Naive thymus-derived CD4-positive, alpha-beta T cell (primary cell): Measurements from ENCODE around the gene OR8G5. TPM values are rescaled to one million over a fixed set of nuclear protein-coding genes. Genes with fewer than 3 reads are reported as not detected.

Source experiments
- ATAC-seq: fragments of 150-1000 bp; cut with Tn5 transposase; 2 replicates; pipeline ENCODE4 v1.10.0; 2021; ENCODE audit warnings: mild to moderate bottlenecking, moderate library complexity
- CTCF ChIA-PET: fragments of 350-600 bp; sonication (Branson Sonifier 250); formaldehyde crosslinking; loops from one replicate; lab custom pipeline; 2021; ENCODE audit warnings: antibody characterized with exemption; lab: Charles Lee
- POLR2A ChIA-PET: fragments of 350-600 bp; sonication (Branson Sonifier 250); formaldehyde crosslinking; loops from one replicate; lab custom pipeline; 2021; ENCODE audit warnings: antibody characterized with exemption, inconsistent platforms; lab: Charles Lee
- DNase-seq, 9 donors: peaks; one replicate each; pipeline versions ENCODE4 v3.0.0 to v3.0.0-alpha.2; 2020 to 2022; ENCODE audit warnings: mixed read lengths in 1 of 9
- H3K27ac ChIP-seq: one replicate; pipeline ENCODE4 v1.7.0; 2013; ENCODE audit warnings: mild to moderate bottlenecking, low read depth, low read length, moderate library complexity
- H3K27me3 ChIP-seq, 2 donors: one replicate each; pipeline ENCODE4 v1.7.0; 2013; ENCODE audit warnings: low read length in 2 of 2, mild to moderate bottlenecking in 2 of 2, moderate library complexity in 2 of 2; ENCODE audit not compliant: control insufficient read depth in 2 of 2, insufficient read depth in 2 of 2
- H3K36me3 ChIP-seq, 3 experiments: 1 replicate in 2 of 3; 2 replicates in 1 of 3; pipeline ENCODE4 v1.7.0; 2013; ENCODE audit warnings: low read length in 3 of 3, mild to moderate bottlenecking in 3 of 3, moderate library complexity in 1 of 3; ENCODE audit not compliant: insufficient read depth in 3 of 3, control insufficient read depth in 2 of 3
- H3K4me1 ChIP-seq, 2 donors: one replicate each; pipeline ENCODE4 v1.7.0; 2013; ENCODE audit warnings: low read length in 2 of 2, mild to moderate bottlenecking in 2 of 2, moderate library complexity in 1 of 2; ENCODE audit not compliant: control insufficient read depth in 2 of 2, insufficient read depth in 2 of 2
- H3K4me3 ChIP-seq: 2 replicates; pipeline ENCODE4 v1.7.0; 2013; ENCODE audit warnings: mild to moderate bottlenecking, low read length
- H3K9me3 ChIP-seq, 3 experiments: 1 replicate in 2 of 3; 2 replicates in 1 of 3; pipeline ENCODE4 v1.7.0; 2013; ENCODE audit warnings: low read length in 3 of 3; ENCODE audit not compliant: control insufficient read depth in 2 of 3
- H3K27ac Mint-ChIP-seq, 9 donors: one replicate each; pipeline ENCODE4 v1.8.0; 2020 to 2022; ENCODE audit warnings: mixed read lengths in 9 of 9, mild to moderate bottlenecking in 8 of 9, moderate library complexity in 5 of 9, inconsistent platforms in 2 of 9
- H3K27me3 Mint-ChIP-seq, 5 donors: one replicate each; pipeline ENCODE4 v1.8.0; 2021 to 2022; ENCODE audit warnings: mixed read lengths in 5 of 5, mild to moderate bottlenecking in 1 of 5
- H3K36me3 Mint-ChIP-seq, 5 donors: one replicate each; pipeline ENCODE4 v1.8.0; 2020 to 2022; ENCODE audit warnings: mixed read lengths in 5 of 5, mild to moderate bottlenecking in 3 of 5, inconsistent platforms in 1 of 5
- H3K4me1 Mint-ChIP-seq, 7 donors: one replicate each; pipeline ENCODE4 v1.8.0; 2020 to 2022; ENCODE audit warnings: mixed read lengths in 7 of 7, mild to moderate bottlenecking in 3 of 7, inconsistent platforms in 1 of 7
- H3K4me3 Mint-ChIP-seq, 10 donors: one replicate each; pipeline ENCODE4 v1.8.0; 2020 to 2022; ENCODE audit warnings: mild to moderate bottlenecking in 10 of 10, mixed read lengths in 10 of 10, moderate library complexity in 6 of 10, inconsistent platforms in 2 of 10
- H3K9me3 Mint-ChIP-seq, 11 donors: one replicate each; pipeline ENCODE4 v1.8.0; 2020 to 2022; ENCODE audit warnings: mixed read lengths in 11 of 11, mild to moderate bottlenecking in 4 of 11, inconsistent platforms in 1 of 11, moderate library complexity in 1 of 11
- intact Hi-C, 2 donors: fragments of 100-400 bp; cut with micrococcal nuclease; formaldehyde crosslinking; loops; one replicate each; pipeline ENCODE4 v1.15.1; 2023
- polyA plus RNA-seq, 2 donors: library from polyadenylated mRNA; unstranded; fragments of 300-500 nt; fragmentation: Illumina TruSeq; gene quantifications; one replicate each; pipeline ENCODE4 v1.2.3, GENCODE V29; 2021
- total RNA-seq, 6 experiments: library from RNA in 5 of 6; stranded (reverse) in 5 of 6; gene quantifications; 1 replicate in 5 of 6; 2 replicates in 1 of 6; pipeline ENCODE4 v1.2.3 and lab custom pipeline; 2021 to 2026

The OR8G5 gene
- total and polyA plus RNA-seq, 7 experiments from 2014 or later = not detected

DNA sequence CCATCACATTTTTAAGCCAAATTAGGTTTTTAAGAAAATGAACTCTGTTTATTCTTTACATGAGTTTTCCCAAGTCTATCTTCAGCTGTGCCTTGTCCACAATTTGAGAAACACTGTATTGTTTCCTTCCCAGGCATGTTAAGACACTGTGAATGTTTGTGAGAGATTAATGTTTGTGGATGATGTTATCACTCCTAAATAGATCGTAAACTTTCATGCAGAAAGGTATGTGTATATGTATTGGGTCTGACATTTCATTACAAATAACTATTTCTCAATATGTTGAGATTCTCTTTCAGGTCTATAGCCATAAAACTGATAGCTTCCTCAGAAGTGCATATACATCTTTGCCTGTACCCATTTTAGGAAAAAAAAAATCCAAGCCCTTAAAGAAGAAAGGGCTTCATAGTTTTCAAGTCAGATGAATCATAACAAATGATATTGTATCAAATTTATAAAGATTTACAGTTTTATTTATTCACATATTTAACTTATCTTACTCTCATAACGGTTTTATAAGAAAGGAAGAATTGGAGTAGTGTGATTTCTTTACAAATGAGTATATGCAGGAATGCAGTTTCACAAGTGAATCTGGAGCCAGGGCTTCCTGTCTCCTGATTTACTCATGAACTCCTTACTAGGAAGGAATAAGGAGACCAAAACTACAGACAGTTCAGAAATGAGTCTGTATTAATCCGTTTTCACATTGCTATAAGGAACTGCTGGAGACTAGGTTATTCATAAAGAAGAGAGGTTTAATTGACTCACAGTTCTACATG is 46.4 kb downstream of the OR8G5 start:
- intact Hi-C loops = no loop called here
- H3K9me3 Mint-ChIP-seq = peaks cover 0 to 8% (median 0%) of the 10 kb centered on the region in 11 donors
- H3K4me3 ChIP-seq = no peak overlapping the region
- DNase-seq (no peak), ATAC-seq (no peak)
- H3K9me3 ChIP-seq = no peaks in the 10 kb centered on the region
- H3K27me3 ChIP-seq = no peaks in the 10 kb centered on the region
- H3K27ac Mint-ChIP-seq = no peak overlapping the region
- ChIA-PET POLR2A (no interaction called here), CTCF (no interaction called here)
- no peaks in the 10 kb centered on the region for H3K36me3 Mint-ChIP-seq
- H3K4me1 Mint-ChIP-seq = no peaks in the 10 kb centered on the region
- H3K27ac ChIP-seq = no peak overlapping the region
- no peaks in the 10 kb centered on the region for H3K36me3 ChIP-seq
- no peak overlapping the region for H3K4me3 Mint-ChIP-seq
- H3K27me3 Mint-ChIP-seq = peaks cover 0 to 20% (median 5%) of the 10 kb centered on the region in 5 donors
- H3K4me1 ChIP-seq = no peaks in the 10 kb centered on the region

DNA sequence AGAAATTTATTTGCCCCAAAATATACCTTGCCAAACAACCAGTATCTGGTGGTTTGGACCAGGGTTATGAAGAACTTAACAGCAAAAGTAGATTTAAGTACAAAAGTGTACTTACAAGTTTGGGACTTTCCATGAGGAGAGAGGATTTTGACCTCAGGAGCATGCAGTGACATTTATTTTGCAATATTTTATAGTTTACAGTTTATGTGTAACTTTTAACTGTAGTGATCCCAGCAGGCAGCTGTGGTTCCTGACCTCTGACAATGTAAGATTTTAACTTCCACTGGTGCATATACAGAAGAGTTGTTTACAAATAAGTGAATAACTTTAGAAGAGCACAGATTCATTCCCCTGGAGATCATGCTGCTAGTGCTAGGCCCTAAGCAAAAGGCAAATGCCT is 50.9 kb downstream of the OR8G5 start:
- H3K9me3 ChIP-seq = no peaks in the 10 kb centered on the region
- H3K27ac ChIP-seq = no peak overlapping the region
- DNase-seq = no peak
- H3K36me3 ChIP-seq = no peaks in the 10 kb centered on the region
- H3K4me3 Mint-ChIP-seq = no peak overlapping the region
- no peaks in the 10 kb centered on the region for H3K4me1 Mint-ChIP-seq
- no peaks in the 10 kb centered on the region for H3K9me3 Mint-ChIP-seq
- intact Hi-C loops = no loop called here
- POLR2A ChIA-PET = no interaction called here
- H3K27ac Mint-ChIP-seq = no peak overlapping the region
- no peak for ATAC-seq
- no peaks in the 10 kb centered on the region for H3K36me3 Mint-ChIP-seq
- H3K27me3 ChIP-seq = no peaks in the 10 kb centered on the region
- H3K27me3 Mint-ChIP-seq = peaks cover 0 to 27% (median 13%) of the 10 kb centered on the region in 5 donors
- no peak overlapping the region for H3K4me3 ChIP-seq
- CTCF ChIA-PET = no interaction called here
- no peaks in the 10 kb centered on the region for H3K4me1 ChIP-seq

DNA sequence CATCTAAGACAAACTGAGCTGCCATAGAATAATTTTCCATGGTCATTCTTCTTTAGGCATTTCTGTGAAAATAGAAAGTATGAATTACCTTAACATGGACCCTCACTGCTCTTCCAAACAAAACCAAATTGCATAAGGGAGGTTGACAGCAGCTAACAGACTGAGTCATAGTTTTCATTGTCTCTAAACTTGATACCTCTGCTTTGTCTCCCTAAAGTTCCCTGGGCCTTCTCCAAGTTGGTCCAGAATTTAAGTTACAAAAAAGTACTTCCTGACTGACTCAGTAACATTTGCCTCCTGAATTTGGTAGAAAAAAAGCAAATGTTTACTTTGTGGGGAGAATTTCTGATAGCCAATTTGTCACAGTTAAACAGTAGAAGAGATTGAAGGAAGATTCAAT is 54.5 kb downstream of the OR8G5 start:
- no peaks in the 10 kb centered on the region for H3K36me3 ChIP-seq
- intact Hi-C loops = no loop called here
- Mint-ChIP-seq H3K9me3 (no peaks in the 10 kb centered on the region), H3K27me3 (peaks cover 0 to 16% (median 14%) of the 10 kb centered on the region in 5 donors), H3K4me1 (no peaks in the 10 kb centered on the region), H3K4me3 (no peak overlapping the region), H3K27ac (no peak overlapping the region), H3K36me3 (no peaks in the 10 kb centered on the region)
- CTCF ChIA-PET = no interaction called here
- DNase-seq = no peak
- no peak overlapping the region for H3K27ac ChIP-seq
- H3K9me3 ChIP-seq = no peaks in the 10 kb centered on the region
- ATAC-seq = no peak
- H3K4me3 ChIP-seq = no peak overlapping the region
- POLR2A ChIA-PET = no interaction called here
- H3K27me3 ChIP-seq = no peaks in the 10 kb centered on the region
- H3K4me1 ChIP-seq = no peaks in the 10 kb centered on the region

DNA sequence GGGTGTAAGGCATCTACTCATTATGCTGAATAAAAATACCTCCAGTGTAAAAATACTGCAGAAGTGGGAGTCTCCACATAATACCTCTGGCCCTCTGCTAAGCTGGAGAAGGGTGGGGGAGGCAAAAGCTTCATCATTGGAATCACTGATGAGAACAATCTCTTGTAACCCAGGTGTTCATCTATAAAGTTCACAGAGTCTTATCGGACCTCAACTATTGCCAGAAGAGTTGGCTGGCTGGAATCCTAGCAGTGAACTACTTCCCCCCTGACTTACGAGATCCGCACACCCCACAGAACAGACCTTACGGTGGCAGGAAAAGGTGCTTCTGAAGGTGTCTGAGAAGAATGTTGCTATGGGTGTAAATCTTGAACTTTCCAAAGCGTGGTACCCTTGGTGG is 55.1 kb downstream of the OR8G5 start:
- Histone ChIP-seq H3K9me3 (no peaks in the 10 kb centered on the region), H3K4me3 (no peak overlapping the region), H3K36me3 (no peaks in the 10 kb centered on the region), H3K27me3 (no peaks in the 10 kb centered on the region), H3K27ac (no peak overlapping the region), H3K4me1 (no peaks in the 10 kb centered on the region)
- intact Hi-C loops = no loop called here
- POLR2A ChIA-PET = no interaction called here
- Mint-ChIP-seq H3K36me3 (no peaks in the 10 kb centered on the region), H3K27me3 (peaks cover 0 to 16% (median 14%) of the 10 kb centered on the region in 5 donors), H3K9me3 (no peaks in the 10 kb centered on the region), H3K4me3 (no peak overlapping the region), H3K27ac (no peak overlapping the region), H3K4me1 (no peaks in the 10 kb centered on the region)
- CTCF ChIA-PET = no interaction called here
- ATAC-seq (no peak), DNase-seq (no peak)

DNA sequence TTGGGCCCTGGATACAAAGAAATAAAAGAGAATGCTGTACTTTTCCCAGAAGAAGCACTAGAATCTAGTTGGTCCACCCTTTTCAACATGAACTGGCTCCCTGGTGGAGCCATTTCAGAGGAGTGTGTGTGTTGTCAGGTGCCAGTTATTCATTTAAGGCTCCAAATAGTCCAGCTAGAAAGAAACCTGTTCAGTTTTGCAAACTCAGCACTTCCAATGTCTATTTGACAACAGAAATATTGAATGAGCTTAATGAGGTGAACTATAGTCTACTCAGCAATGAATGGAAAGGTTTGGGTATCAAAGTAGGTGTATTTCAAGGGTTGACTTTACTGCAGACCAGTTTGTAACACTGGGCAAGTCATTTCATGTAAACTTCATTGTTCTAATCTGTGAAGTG is 55.5 kb downstream of the OR8G5 start:
- Histone ChIP-seq H3K4me3 (no peak overlapping the region), H3K27ac (no peak overlapping the region), H3K4me1 (no peaks in the 10 kb centered on the region), H3K27me3 (no peaks in the 10 kb centered on the region), H3K36me3 (no peaks in the 10 kb centered on the region), H3K9me3 (no peaks in the 10 kb centered on the region)
- no peaks in the 10 kb centered on the region for H3K9me3 Mint-ChIP-seq
- POLR2A ChIA-PET = no interaction called here
- CTCF ChIA-PET = no interaction called here
- H3K27ac Mint-ChIP-seq = no peak overlapping the region
- H3K4me1 Mint-ChIP-seq = no peaks in the 10 kb centered on the region
- no peaks in the 10 kb centered on the region for H3K36me3 Mint-ChIP-seq
- ATAC-seq = no peak
- intact Hi-C loops = no loop called here
- H3K4me3 Mint-ChIP-seq = no peak overlapping the region
- DNase-seq = no peak
- H3K27me3 Mint-ChIP-seq = peaks cover 0 to 13% (median 11%) of the 10 kb centered on the region in 5 donors

DNA sequence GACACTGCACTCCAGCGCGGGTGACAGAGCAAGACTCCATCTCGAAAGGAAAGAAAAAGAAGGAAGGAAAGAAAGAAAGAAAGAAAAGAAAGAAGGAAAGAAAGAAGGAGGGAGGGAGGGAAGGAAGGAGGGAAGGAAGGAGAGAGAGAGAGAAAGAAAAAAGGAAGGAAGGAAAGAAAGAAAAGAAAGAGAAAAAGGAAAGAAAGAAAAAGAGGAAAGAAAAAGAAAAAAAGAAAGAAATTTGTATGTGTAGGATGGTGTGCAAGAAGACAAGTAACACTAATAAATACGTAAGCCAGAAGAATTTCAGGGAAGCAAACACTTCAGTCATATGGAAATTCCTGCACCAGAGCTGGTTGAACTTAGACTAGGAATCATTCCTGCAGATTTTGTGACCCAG is 57.0 kb downstream of the OR8G5 start:
- Histone ChIP-seq H3K4me3 (no peak overlapping the region), H3K27ac (no peak overlapping the region), H3K36me3 (no peaks in the 10 kb centered on the region), H3K9me3 (no peaks in the 10 kb centered on the region), H3K4me1 (no peaks in the 10 kb centered on the region), H3K27me3 (no peaks in the 10 kb centered on the region)
- Mint-ChIP-seq H3K27me3 (peaks cover 4 to 11% (median 9%) of the 10 kb centered on the region in 5 donors), H3K4me3 (no peak overlapping the region), H3K36me3 (no peaks in the 10 kb centered on the region), H3K27ac (no peak overlapping the region), H3K4me1 (no peaks in the 10 kb centered on the region), H3K9me3 (no peaks in the 10 kb centered on the region)
- intact Hi-C loops = no loop called here
- CTCF ChIA-PET = no interaction called here
- POLR2A ChIA-PET = no interaction called here
- no peak for DNase-seq
- ATAC-seq = no peak

DNA sequence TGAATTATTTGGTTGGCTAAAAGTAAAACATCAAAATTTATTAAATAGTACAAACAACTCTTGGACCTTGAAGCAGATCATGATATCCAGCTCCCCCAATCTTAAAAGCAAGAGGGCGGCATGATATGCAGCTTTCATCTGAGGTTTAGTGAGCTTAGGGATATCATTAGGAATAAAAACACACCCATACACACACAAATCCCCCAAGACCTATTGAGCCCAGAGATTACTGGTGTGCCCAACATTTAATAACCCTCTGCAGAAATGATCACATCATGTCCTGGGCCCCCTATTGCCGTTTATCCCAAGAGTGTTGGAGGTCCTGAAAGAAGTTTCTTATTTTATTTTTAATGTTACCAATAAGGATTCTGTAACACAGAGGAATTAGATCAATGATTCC is 57.7 kb downstream of the OR8G5 start, which contains the start of gene OR8D1:
OR8D1 (minus strand) TSS at position 101 of the 400 bp plus-strand sequence. CDS start 3,183 bp downstream, outside the sequence.
- intact Hi-C loops = no loop called here
- H3K36me3 ChIP-seq = no peaks in the 10 kb centered on the region
- no peak within 1 kb of the TSS for H3K27ac Mint-ChIP-seq
- ChIA-PET CTCF (no interaction called here), POLR2A (no interaction called here)
- no peak for DNase-seq
- no peaks in the 10 kb centered on the region for H3K9me3 Mint-ChIP-seq
- no peak for ATAC-seq
- H3K4me1 Mint-ChIP-seq = no peaks in the 10 kb centered on the region
- H3K27ac ChIP-seq = no peak within 1 kb of the TSS
- H3K4me1 ChIP-seq = no peaks in the 10 kb centered on the region
- peaks cover 2 to 9% (median 5%) of the 10 kb centered on the region in 5 donors for H3K27me3 Mint-ChIP-seq
- H3K36me3 Mint-ChIP-seq = no peaks in the 10 kb centered on the region
- H3K27me3 ChIP-seq = no peaks in the 10 kb centered on the region
- H3K4me3 Mint-ChIP-seq = no peak within 1 kb of the TSS
- no peaks in the 10 kb centered on the region for H3K9me3 ChIP-seq
- H3K4me3 ChIP-seq = no peak within 1 kb of the TSS
